Stimulated activated CD4-positive, alpha-beta T cell treated with anti-CD3 and anti-CD28 coated beads, Interleukin-2, amount 100 ng/mL, for 48 hours (primary cell): Measurements from ENCODE around the gene EEFSEC.

Experiments used
- DNase-seq, 2 donors: peaks; one replicate each; pipeline ENCODE4 v3.0.0-alpha.2; 2020

The EEFSEC gene

GRCh38 chr3:128221328-128221727 is 68.0 kb downstream of the EEFSEC start:
- DNase-seq: no peak

GRCh38 chr3:128222796-128223385 is 69.6 kb downstream of the EEFSEC start:
- no peak for DNase-seq

- no peak for DNase-seq
Measured at GRCh38 chr3:128226186-128226725, 73.0 kb downstream of the EEFSEC start.

- DNase-seq: peak; percentile 15 to 29
Measured at GRCh38 chr3:128226795-128227395, 73.6 kb downstream of the EEFSEC start.

GRCh38 chr3:128227507-128227906 is 74.2 kb downstream of the EEFSEC start:
- no peak for DNase-seq

GRCh38 chr3:128228366-128228910 is 75.2 kb downstream of the EEFSEC start:
- DNase-seq: no peak

- no peak for DNase-seq
Measured at GRCh38 chr3:128229106-128229857, 76.0 kb downstream of the EEFSEC start.

- DNase-seq: no peak
Measured at GRCh38 chr3:128231606-128232005, 78.3 kb downstream of the EEFSEC start.

- DNase-seq: no peak
Measured at GRCh38 chr3:128232376-128233178, 79.3 kb downstream of the EEFSEC start.

- DNase-seq: no peak
Measured at GRCh38 chr3:128235207-128235926, 82.1 kb downstream of the EEFSEC start.

- no peak for DNase-seq
Measured at GRCh38 chr3:128236657-128237056, 83.4 kb downstream of the EEFSEC start.

- DNase-seq: no peak
Measured at GRCh38 chr3:128237348-128238183, 84.3 kb downstream of the EEFSEC start.

GRCh38 chr3:128238184-128238489 is 84.9 kb downstream of the EEFSEC start:
- DNase-seq: no peak

GRCh38 chr3:128239304-128239703 is 86.0 kb downstream of the EEFSEC start:
- no peak for DNase-seq

GRCh38 chr3:128240232-128240631 is 87.0 kb downstream of the EEFSEC start:
- DNase-seq: no peak

- no peak for DNase-seq
Measured at GRCh38 chr3:128241741-128242140, 88.5 kb downstream of the EEFSEC start.

GRCh38 chr3:128242818-128243601 is 89.7 kb downstream of the EEFSEC start:
- no peak for DNase-seq

- DNase-seq: no peak
Measured at GRCh38 chr3:128243602-128244504, 90.6 kb downstream of the EEFSEC start.

GRCh38 chr3:128245460-128245859 is 92.2 kb downstream of the EEFSEC start:
- DNase-seq: no peak
